GF-D8 (cell line): Measurements from ENCODE around the gene CEMIP.

Experiments used
- DNase-seq: peaks from one replicate; lab custom pipeline; 2025; lab: John Stamatoyannopoulos, UW

The CEMIP gene

DNA sequence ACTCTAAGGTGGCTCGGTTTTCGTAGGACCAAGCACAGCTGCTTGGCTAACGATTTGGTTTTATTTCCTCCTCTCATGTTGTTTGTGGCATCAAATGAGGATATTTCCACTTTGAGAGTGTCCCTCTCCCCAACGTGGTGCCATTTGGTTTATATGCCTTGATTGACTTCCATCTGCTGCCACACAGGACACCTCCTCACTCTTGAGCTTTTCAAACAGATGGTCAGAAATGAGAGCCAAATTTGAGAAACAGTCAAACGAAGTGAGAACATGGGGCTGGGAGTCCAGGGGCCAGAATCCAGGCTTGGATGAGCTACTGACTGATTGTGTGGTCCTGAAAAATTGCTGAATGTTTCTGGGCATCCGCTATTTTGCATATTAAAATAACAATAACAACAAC, 43.5 kb downstream of the CEMIP start:
- DNase-seq = no peak

DNA sequence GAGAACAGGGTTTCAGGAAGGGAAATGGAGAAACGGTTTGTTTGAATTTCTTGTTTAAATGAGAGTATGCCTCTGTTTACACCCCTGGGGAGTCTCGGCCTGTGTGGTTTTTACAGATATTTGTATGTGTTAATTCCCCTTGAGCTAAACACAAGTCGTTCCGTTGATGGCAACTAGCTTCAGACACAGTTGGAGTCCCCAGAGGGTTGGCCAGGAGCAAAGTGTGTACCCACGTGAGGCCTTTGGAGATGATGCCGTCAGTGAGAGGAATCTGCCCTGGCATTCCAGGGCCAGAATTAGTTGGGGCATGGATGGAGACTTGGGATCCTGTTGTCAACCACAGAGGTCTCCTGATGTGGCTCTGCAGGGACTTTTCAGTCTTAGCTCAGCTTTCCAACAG, 44.0 kb downstream of the CEMIP start:
- DNase-seq = no peak

- no peak for DNase-seq
These were observed 44.8 kb downstream of the CEMIP start for GRCh38 chr15:80823995-80824394.

GRCh38 chr15:80825361-80826030, 46.3 kb downstream of the CEMIP start:
- no peak for DNase-seq

DNA sequence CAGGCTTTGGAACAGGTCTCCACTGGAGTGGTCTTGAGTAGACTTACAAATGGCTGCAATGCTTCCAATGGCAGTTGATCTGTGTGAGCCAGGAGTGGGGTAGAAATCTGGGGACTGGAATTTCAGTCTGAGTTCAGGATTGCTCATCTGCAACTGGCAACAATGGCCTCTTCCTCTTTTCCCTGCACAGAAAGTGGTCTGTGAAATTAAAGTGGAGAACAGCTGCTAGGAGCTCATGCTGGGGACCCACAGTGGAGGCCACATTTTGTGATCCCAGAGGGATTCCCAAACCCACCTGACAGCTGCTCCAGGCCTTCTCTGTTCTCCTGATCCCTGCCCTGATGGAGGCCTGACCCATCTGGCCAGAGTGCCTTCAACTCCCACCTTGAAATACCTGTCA, 49.6 kb downstream of the CEMIP start:
- DNase-seq = no peak

GRCh38 chr15:80830677-80831076, 51.5 kb downstream of the CEMIP start:
- DNase-seq = no peak

GRCh38 chr15:80831192-80831591, 52.0 kb downstream of the CEMIP start:
- no peak for DNase-seq

GRCh38 chr15:80831606-80832224, 52.5 kb downstream of the CEMIP start:
- no peak for DNase-seq

GRCh38 chr15:80832686-80833085, 53.5 kb downstream of the CEMIP start:
- DNase-seq = no peak

DNA sequence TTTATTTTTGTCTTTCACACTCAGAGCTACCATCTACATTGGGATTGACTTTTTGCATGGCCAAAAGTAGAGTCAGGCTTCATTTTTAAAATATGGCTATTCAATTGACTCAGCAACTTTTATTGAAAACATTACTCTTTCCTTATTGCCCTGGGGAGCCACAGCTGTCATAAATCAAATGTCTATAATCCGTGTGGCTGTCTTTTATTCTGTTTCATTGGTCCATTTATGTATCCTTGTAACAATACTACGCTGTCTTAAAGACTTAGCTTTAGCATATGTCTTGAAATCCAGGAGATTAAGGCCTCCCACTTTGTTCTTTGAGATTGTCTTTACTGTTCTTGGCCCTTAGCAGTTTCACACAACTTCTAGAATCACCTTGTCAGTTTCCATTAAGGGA, 55.2 kb downstream of the CEMIP start:
- no peak for DNase-seq

DNA sequence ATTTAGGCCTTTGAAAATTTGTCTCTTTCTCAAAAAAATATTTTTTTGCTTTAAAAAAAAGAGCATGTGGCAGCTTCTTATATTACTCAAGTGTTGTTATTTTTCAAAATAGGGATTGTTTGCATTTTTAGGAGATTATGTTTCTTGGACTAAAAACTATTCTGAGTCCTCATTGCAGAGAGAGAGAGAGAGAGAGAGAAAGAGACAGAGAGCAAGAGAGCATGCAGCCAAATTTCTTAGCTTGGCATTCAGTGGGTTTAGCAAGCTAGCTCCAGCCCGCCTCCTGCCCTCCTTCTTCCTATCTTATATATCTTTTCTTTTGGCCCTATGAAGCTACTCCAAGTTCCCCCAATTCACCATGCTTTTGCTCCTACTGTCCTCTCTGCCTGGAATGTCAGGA, 55.7 kb downstream of the CEMIP start:
- no peak for DNase-seq

DNA sequence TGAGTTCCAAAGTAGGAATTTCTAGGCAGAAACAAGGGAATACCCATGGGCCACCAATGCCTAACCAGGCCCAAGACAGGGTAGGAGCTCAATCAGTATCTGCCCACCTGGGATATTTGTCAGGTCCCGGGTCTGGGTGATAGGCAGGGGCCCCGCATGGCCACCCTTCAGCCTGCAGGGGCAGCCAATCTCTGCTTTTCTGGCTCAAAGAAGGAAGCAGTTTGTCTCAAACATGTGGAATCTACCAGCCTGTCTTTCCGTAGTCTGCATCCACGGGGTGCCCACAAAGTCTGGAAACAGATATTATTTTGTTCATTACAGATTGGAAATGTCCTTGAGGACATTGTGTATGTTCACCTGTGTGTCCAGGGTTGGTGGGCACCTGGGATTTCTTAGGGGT, 56.2 kb downstream of the CEMIP start:
- no peak for DNase-seq

GRCh38 chr15:80836223-80836622, 57.1 kb downstream of the CEMIP start:
- no peak for DNase-seq

DNA sequence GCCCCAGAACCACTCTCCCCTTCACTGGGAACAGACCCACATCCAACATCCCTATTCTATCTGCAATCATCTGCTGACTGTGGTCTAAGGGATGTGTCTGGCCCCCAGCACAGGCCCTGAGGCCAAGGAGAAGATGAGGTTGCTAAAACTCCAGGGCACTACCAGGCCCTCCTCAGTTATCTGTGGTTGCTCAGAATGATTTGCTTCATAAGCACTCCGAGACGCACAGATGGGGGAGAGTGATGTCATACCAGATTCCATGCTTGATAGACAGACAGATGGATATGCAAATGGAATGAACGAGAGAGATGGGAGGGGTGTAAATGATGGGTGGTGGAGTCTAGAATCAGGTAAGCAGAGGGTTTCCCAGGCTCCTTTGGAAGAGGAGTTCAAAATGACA, 57.8 kb downstream of the CEMIP start:
- DNase-seq = no peak

- no peak for DNase-seq
These were observed 58.8 kb downstream of the CEMIP start for GRCh38 chr15:80838012-80838411.

- DNase-seq = no peak
These were observed 59.5 kb downstream of the CEMIP start for GRCh38 chr15:80838666-80839065.

- DNase-seq = no peak
These were observed 60.6 kb downstream of the CEMIP start for GRCh38 chr15:80839764-80840130.

DNA sequence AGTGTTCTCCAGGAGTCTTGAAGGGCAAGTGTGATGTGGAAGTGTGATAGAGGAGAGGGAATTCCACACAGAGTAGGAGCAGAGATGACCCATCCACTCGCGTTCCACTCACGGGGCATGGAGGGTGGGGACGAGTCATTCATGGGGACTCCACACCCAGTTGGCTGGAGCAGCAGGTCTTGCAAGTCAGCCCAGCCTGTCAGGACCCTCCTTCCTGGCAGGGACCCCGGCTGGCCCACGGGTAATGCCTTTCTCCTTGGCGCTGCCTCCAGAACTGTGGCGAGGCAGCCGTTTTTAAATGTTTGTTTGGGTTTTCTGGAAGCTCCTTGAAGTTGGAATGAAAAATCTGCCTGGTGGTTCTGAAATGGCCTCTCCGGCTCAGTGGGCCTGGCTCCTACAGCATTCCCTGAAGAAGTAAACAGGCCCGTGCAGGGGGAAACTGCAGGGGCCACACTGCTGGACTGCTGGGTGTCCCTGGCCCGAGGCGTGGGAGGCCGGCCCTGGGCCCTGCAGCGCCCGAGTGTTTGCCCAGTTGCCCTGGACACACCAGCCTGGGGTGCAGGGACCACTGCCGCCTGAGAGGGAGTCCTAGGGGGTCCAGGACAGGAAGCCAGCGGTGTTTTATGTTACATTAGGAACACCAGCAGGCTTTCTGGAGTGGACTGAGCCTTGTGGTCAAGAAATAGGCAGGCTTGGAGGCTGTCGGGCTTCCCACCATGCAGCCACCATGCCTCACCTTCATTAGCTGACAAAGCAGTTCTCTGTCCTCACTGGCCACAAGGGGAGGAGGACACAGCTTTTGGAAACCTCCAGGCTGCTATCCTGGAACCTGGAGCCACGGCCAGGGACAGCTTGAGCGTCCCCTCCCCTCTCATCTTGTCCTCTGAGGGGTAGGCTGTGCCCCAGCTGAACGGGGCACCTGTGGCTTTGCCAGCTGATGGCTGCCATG, 61.3 kb downstream of the CEMIP start:
- DNase-seq = no peak

GRCh38 chr15:80841541-80841940, 62.4 kb downstream of the CEMIP start:
- DNase-seq = no peak

DNA sequence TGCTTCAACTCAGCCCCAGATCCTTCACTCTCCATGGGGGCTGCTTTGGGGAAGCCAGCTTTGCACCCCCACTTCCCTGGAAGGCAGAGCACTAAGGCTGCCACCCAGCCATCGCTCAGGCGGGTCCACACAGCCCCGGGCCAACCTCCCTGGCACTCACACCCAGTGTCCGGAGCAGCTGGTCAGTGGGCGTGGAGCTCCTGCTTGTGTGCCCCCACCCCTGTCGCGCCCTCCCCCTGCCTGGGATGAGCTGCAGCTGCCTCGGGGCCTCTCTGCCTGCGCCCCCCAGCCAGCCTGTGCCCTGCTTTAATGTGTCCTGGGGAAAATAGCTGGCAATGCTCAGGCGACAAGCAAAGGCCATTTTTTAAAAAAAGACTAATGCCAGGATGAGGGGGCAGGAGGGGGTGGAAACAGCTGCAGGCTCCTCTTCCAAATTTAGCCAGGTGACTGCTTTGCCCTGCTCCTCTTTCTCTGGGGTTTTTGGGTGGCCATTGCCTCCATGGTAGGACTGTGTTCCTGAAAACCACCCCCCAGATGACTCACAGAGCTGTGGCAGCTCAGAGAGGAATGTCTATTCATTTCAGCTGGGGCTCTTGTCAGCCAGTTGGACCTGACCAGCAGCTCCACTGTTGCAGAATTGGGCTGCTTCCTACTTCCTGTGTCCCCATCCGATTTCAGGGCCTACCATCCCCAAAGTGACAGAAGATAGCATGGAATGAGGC, 65.0 kb downstream of the CEMIP start:
- DNase-seq = no peak

DNA sequence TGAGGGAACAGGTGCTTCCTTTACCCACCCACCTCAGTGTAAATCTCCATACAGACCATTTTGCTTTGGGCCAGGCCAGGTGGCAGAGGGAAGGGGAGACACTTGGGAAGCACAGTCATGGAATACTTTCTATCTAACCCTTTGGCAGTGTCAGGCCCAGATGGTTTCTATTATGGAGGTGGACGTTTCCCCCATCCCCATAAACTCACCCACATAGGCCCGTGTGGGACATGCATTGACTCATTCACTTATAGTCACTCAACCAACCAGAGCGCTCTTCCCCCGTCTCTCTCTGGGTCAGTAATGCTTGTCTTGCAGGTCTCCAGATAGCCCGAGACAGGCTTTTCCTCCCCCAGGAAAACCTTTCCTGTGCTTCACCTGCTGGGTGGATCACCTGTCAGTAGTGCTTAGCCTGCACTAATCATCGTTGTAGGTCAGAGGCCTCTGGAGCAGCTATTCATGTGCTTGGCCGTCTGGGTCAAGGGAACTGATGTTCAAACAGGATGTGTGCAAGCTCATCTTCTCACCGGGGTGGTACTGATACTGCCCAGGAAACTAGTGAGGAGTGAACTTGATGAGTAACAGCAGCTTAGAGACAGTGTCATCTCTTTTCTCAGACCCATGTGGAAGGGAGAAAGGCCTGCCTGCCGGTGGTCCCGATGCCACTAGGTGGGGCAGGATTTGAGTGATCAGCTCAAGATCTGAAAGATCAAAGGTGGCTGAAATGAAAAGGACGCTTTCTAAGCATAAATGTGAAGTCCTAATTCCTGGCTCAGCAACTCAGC, 67.1 kb downstream of the CEMIP start:
- DNase-seq = no peak

GRCh38 chr15:80849308-80849707, 70.1 kb downstream of the CEMIP start:
- no peak for DNase-seq
